Endothelial cell of umbilical vein (primary cell): ENCODE results near the gene SH2D3C. TPM values are rescaled to one million over a fixed set of nuclear protein-coding genes. Genes with fewer than 3 reads are reported as not detected.

Source experiments
- BruUV-seq: library from RNA; stranded (reverse); fragments of 400-500 nt; replicated peaks from 2 replicates; lab custom pipeline; 2021; lab: Mats Ljungman, UMichigan
- CTCF ChIA-PET: fragments of 300-600, 350-600 bp; sonication (Branson Sonifier 250); formaldehyde crosslinking; loops from one replicate; lab custom pipeline; 2021; ENCODE audit warnings: antibody characterized with exemption, inconsistent platforms; lab: Charles Lee
- POLR2A ChIA-PET: fragments of 300-600, 350-600 bp; sonication (Branson Sonifier 250); formaldehyde crosslinking; loops from one replicate; lab custom pipeline; 2021; ENCODE audit warnings: antibody characterized with exemption, inconsistent platforms; lab: Charles Lee
- DNase-seq: peaks from one replicate; pipeline ENCODE4 v3.0.0-alpha.2; 2011; ENCODE audit warnings: low read depth, low spot score
- FAIRE-seq: peaks from 2 replicates; lab custom pipeline; 2011; peaks lifted over from hg19 to GRCh38; lab: Jason Lieb, UNC
- H2AFZ ChIP-seq: 2 replicates; pipeline ENCODE4 v1.6.0; 2012; ENCODE audit warnings: low read depth, low read length, control low read depth, inconsistent platforms
- H3K27ac ChIP-seq: 2 replicates; pipeline ENCODE4 v1.5.1; 2011; ENCODE audit warnings: low read depth, mild to moderate bottlenecking, control low read depth, low read length, moderate library complexity; ENCODE audit not compliant: insufficient read depth
- H3K27me3 ChIP-seq, 2 experiments: 2 replicates each; pipeline versions ENCODE4 v1.6.0 to v1.6.1; 2011; ENCODE audit warnings: low read length in 2 of 2, mixed read lengths in 1 of 2; ENCODE audit not compliant: control insufficient read depth in 2 of 2, insufficient read depth in 2 of 2
- H3K36me3 ChIP-seq, 2 experiments: 2 replicates in 1 of 2; 3 replicates in 1 of 2; pipeline ENCODE4 v1.5.1; 2011; ENCODE audit warnings: low read length in 2 of 2, mild to moderate bottlenecking in 1 of 2, moderate library complexity in 1 of 2; ENCODE audit not compliant: control insufficient read depth in 2 of 2, insufficient read depth in 2 of 2; ENCODE audit errors: extremely low read depth in 1 of 2
- H3K4me1 ChIP-seq: 3 replicates; pipeline ENCODE4 v1.5.1; 2011; ENCODE audit warnings: mild to moderate bottlenecking, low read length; ENCODE audit not compliant: control insufficient read depth, insufficient read depth; ENCODE audit errors: extremely low read depth
- H3K4me2 ChIP-seq: 2 replicates; pipeline ENCODE4 v1.6.1; 2011; ENCODE audit warnings: low read length, control low read depth, mixed read lengths; ENCODE audit not compliant: insufficient read depth
- H3K4me3 ChIP-seq, 3 experiments: fragments of 200-600 bp in 1 of 3; sonication (generic), shearing (Covaris generic) in 1 of 3; replicated peaks in 1 of 3; 2 replicates each; pipeline ENCODE4 v1.5.1; 2011 to 2016; ENCODE audit warnings: control low read depth in 3 of 3, low read length in 3 of 3, mild to moderate bottlenecking in 2 of 3, inconsistent platforms in 1 of 3, low read depth in 1 of 3, moderate library complexity in 1 of 3; ENCODE audit not compliant: insufficient read depth in 1 of 3
- H3K79me2 ChIP-seq: 2 replicates; pipeline ENCODE4 v1.6.0; 2012; ENCODE audit warnings: low read length, inconsistent platforms; ENCODE audit not compliant: control insufficient read depth, insufficient read depth
- H3K9ac ChIP-seq: replicated peaks from 2 replicates; pipeline ENCODE3; 2011; ENCODE audit warnings: low read length, control low read depth; ENCODE audit not compliant: insufficient read depth; ENCODE audit errors: extremely low read depth
- H3K9me1 ChIP-seq: replicated peaks from 3 replicates; pipeline ENCODE4 v1.6.0; 2011; ENCODE audit warnings: mild to moderate bottlenecking, low read length; ENCODE audit not compliant: control insufficient read depth, insufficient read depth; ENCODE audit errors: extremely low read depth
- H3K9me3 ChIP-seq: replicated peaks from 2 replicates; pipeline ENCODE4 v1.5.1; 2012; ENCODE audit warnings: low read length, inconsistent platforms; ENCODE audit not compliant: control insufficient read depth, insufficient read depth
- H4K20me1 ChIP-seq: replicated peaks from 2 replicates; pipeline ENCODE3; 2011; ENCODE audit warnings: mild to moderate bottlenecking, low read length; ENCODE audit not compliant: control insufficient read depth, insufficient read depth; ENCODE audit errors: extremely low read depth
- EZH2 ChIP-seq: IDR thresholded peaks from 2 replicates; pipeline ENCODE4 v1.6.1; 2012; ENCODE audit warnings: borderline replicate concordance, low read depth, mild to moderate bottlenecking, moderate library complexity, low read length, inconsistent platforms; ENCODE audit not compliant: severe bottlenecking
- FOS ChIP-seq: IDR thresholded peaks from 2 replicates; pipeline ENCODE4 v1.6.1; 2011; ENCODE audit warnings: mild to moderate bottlenecking, low read length, moderate library complexity, borderline replicate concordance; ENCODE audit not compliant: insufficient read depth
- GATA2 ChIP-seq: IDR thresholded peaks from 2 replicates; pipeline ENCODE4 v1.7.0; 2011; ENCODE audit warnings: low read depth, mild to moderate bottlenecking, moderate library complexity, mixed read lengths, low read length; ENCODE audit not compliant: insufficient read length, insufficient read depth
- JUN ChIP-seq: IDR thresholded peaks from 2 replicates; pipeline ENCODE4 v1.6.1; 2011; ENCODE audit warnings: borderline replicate concordance, low read depth; ENCODE audit not compliant: insufficient read length, insufficient read depth
- MYC ChIP-seq: IDR thresholded peaks from one replicate; pipeline ENCODE4 v1.6.1; 2011; ENCODE audit warnings: mild to moderate bottlenecking, low read depth, low read length
- POLR2A ChIP-seq: IDR thresholded peaks from 2 replicates; pipeline ENCODE4 v1.6.1; 2012; ENCODE audit warnings: low read depth, mild to moderate bottlenecking, control low read depth, low read length
- POLR2AphosphoS5 ChIP-seq: IDR thresholded peaks from 2 replicates; pipeline ENCODE4 v1.6.1; 2012; ENCODE audit warnings: low read depth, mild to moderate bottlenecking, control low read depth, low read length, moderate library complexity; ENCODE audit not compliant: insufficient read depth
- dilution Hi-C: fragments of 300-500 bp; cut with MboI; formaldehyde crosslinking; loops from one replicate; pipeline ENCODE4 v1.15.0; 2019; ENCODE audit warnings: low sequenced_read_pairs; ENCODE audit not compliant: extremely low pct_ligation_motif_present
- intact Hi-C: fragments of 100-400 bp; cut with micrococcal nuclease; formaldehyde crosslinking; loops from one replicate; pipeline ENCODE4 v1.10.0; 2022
- polyA plus RNA-seq, 4 experiments: library from polyadenylated mRNA; depleted of rRNA in 3 of 4; stranded (reverse) in 3 of 4; unstranded in 1 of 4; fragments of >200 nt; gene quantifications; 2 replicates each; pipeline versions ENCODE4 v1.2.1 to v1.2.3, GENCODE V29; 2011 to 2012; ENCODE audit warnings: missing spikeins in 1 of 4
- total RNA-seq: library from RNA; stranded (reverse); gene quantifications from 2 replicates; pipeline ENCODE4 v1.2.3, GENCODE V29; 2021
- TF ChIP-seq, protein P1 (sequence below), 2 donors: IDR thresholded peaks; 1 replicate in 1 of 2; 2 replicates in 1 of 2; pipeline ENCODE4 v1.5.1; 2011; ENCODE audit warnings: low read length in 2 of 2, mild to moderate bottlenecking in 2 of 2, moderate library complexity in 2 of 2, control low read depth in 1 of 2, inconsistent platforms in 1 of 2, low read depth in 1 of 2; ENCODE audit not compliant: insufficient read depth in 1 of 2; ENCODE audit errors: extremely low read depth in 1 of 2
- TF ChIP-seq, protein P2 (sequence below): IDR thresholded peaks from 2 replicates; pipeline ENCODE4 v1.6.1; 2011; ENCODE audit not compliant: insufficient read depth, insufficient read length

The SH2D3C gene
- total and polyA plus RNA-seq, 2 donors (not counting 3 experiments of a cell fraction or from before 2014, with no cell fraction given) = 95.0 to 173 TPM

DNA sequence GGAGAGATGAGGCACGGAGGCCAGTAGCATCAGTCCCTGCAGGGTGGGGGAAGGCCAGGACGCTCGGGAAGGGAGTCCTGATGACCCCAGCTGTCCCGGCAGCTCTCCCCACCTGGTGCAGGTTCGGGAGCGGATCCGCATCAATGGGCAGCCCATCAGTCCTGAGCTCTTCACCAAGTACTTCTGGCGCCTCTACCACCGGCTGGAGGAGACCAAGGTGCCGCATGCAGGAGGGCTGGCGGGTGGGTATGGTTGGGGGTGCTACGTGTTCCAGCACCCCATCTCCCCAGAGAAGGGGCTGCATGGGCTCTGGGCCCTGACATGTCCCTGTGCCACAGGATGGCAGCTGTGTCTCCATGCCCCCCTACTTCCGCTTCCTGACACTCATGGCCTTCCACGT is 28.4 kb upstream of the SH2D3C start:
- Histone ChIP-seq H3K9me3 (no peaks in the 10 kb centered on the region), H3K27me3 (no peaks in the 10 kb centered on the region), H3K36me3 (peaks cover 6 to 19% of the 10 kb centered on the region in 2 experiments), H3K79me2 (peaks cover 19% of the 10 kb centered on the region), H3K4me1 (peaks cover 18% of the 10 kb centered on the region), H4K20me1 (no peaks in the 10 kb centered on the region), H3K27ac (no peak overlapping the region), H3K4me3 (no peak overlapping the region), H3K4me2 (no peak overlapping the region), H3K9ac (no peak overlapping the region), H2AFZ (no peak overlapping the region), H3K9me1 (no peaks in the 10 kb centered on the region)
- CTCF ChIA-PET = interaction anchor here (1.3 kb wide), 1 partner anchor 90 kb away, joined by 3 read pairs; no protein-coding TSS in a partner anchor
- intact Hi-C loops (no loop called here), dilution Hi-C loops (no loop called here)
- POLR2A ChIA-PET = no interaction called here
- DNase-seq (no peak), FAIRE-seq (no peak)
- no peak for TF ChIP-seq POLR2AphosphoS5
- TF ChIP-seq, protein P1, sequence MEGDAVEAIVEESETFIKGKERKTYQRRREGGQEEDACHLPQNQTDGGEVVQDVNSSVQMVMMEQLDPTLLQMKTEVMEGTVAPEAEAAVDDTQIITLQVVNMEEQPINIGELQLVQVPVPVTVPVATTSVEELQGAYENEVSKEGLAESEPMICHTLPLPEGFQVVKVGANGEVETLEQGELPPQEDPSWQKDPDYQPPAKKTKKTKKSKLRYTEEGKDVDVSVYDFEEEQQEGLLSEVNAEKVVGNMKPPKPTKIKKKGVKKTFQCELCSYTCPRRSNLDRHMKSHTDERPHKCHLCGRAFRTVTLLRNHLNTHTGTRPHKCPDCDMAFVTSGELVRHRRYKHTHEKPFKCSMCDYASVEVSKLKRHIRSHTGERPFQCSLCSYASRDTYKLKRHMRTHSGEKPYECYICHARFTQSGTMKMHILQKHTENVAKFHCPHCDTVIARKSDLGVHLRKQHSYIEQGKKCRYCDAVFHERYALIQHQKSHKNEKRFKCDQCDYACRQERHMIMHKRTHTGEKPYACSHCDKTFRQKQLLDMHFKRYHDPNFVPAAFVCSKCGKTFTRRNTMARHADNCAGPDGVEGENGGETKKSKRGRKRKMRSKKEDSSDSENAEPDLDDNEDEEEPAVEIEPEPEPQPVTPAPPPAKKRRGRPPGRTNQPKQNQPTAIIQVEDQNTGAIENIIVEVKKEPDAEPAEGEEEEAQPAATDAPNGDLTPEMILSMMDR (IDR thresholded peaks at IDR 0.05; ENCODE audit: extremely low read depth in 1 of 2, insufficient read depth in 1 of 2, low read depth in 1 of 2, low read length in 2 of 2) = no peak
- TF ChIP-seq JUN = no peak
- no peak for TF ChIP-seq EZH2
- TF ChIP-seq FOS = no peak
- TF ChIP-seq POLR2A = no peak
- TF ChIP-seq MYC = no peak
- no peak for TF ChIP-seq GATA2
- TF ChIP-seq, protein P2, sequence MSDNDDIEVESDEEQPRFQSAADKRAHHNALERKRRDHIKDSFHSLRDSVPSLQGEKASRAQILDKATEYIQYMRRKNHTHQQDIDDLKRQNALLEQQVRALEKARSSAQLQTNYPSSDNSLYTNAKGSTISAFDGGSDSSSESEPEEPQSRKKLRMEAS = no peak
- no TSS peak for BruUV-seq
